Cardiac muscle cell (in vitro differentiated cells and primary cell): Measurements from ENCODE around the gene KIR2DL1. TPM values are rescaled to one million over a fixed set of nuclear protein-coding genes. Genes with fewer than 3 reads are reported as not detected.
"Not testable (repeated sequence)": the region's sequence is repeated elsewhere in the genome, so short reads cannot be mapped to it uniquely, and the experiment has no call there.

Source experiments
- DNase-seq, 2 donors: peaks; one replicate each; pipeline versions ENCODE4 v3.0.0 to v3.0.0-alpha.2; 2010 to 2017; ENCODE audit warnings: low read depth in 1 of 2, low spot score in 1 of 2
- H3K27ac ChIP-seq: fragments of 200-600 bp; sonication (generic); 2 replicates; pipeline ENCODE4 v1.5.1; 2016
- H3K27me3 ChIP-seq: fragments of 200-600 bp; sonication (generic); 2 replicates; pipeline ENCODE4 v1.6.0; 2016; ENCODE audit warnings: control low read depth
- H3K36me3 ChIP-seq: fragments of 200-600 bp; sonication (generic); 2 replicates; pipeline ENCODE4 v1.5.1; 2016; ENCODE audit warnings: control low read depth
- H3K4me1 ChIP-seq: fragments of 200-600 bp; sonication (generic); 2 replicates; pipeline ENCODE4 v1.8.1; 2017; ENCODE audit warnings: low read depth, mild to moderate bottlenecking, mixed run types
- H3K4me3 ChIP-seq: fragments of 200-600 bp; sonication (generic); 2 replicates; pipeline ENCODE4 v1.5.1; 2016; ENCODE audit warnings: mild to moderate bottlenecking
- H3K9me3 ChIP-seq: fragments of 200-600 bp; sonication (generic); 2 replicates; pipeline ENCODE4 v1.5.1; 2017; ENCODE audit warnings: low read depth, mild to moderate bottlenecking, control low read depth
- CTCF ChIP-seq: IDR thresholded peaks from 2 replicates; pipeline ENCODE4 v1.5.1; 2012; ENCODE audit warnings: low read depth, mild to moderate bottlenecking, low read length
- polyA plus RNA-seq: library from polyadenylated mRNA; unstranded; fragments of >200 nt; fragmentation: Nextera tagmentation; extraction: Ambion mirVana; gene quantifications from 2 replicates; pipeline ENCODE4 v1.2.1, GENCODE V29; 2016
- total RNA-seq: library from RNA; depleted of rRNA; stranded (reverse); fragments of >200 nt; gene quantifications from 2 replicates; pipeline ENCODE4 v1.2.3, GENCODE V29; 2016

Gene KIR2DL1
- not detected in 2 replicates for total RNA-seq
- polyA plus RNA-seq: not detected in 2 replicates

GRCh38 chr19:54769646-54770045 lies at the start of gene KIR2DL1:
Gene KIR2DL1 (plus strand): TSS chr19:54769793. CDS start chr19:54769851, 58 bp downstream.
- not testable (repeated sequence) for H3K36me3 ChIP-seq, H3K9me3 ChIP-seq, H3K4me3 ChIP-seq, DNase-seq, H3K27ac ChIP-seq, H3K4me1 ChIP-seq, H3K27me3 ChIP-seq

- DNase-seq: no peak
- H3K36me3 ChIP-seq: no peaks in the 10 kb centered on the region
- H3K27me3 ChIP-seq: no peaks in the 10 kb centered on the region
- TF ChIP-seq CTCF: no peak
- H3K27ac ChIP-seq: no peak within 1 kb of the TSS
- no peak within 1 kb of the TSS for H3K4me3 ChIP-seq
- no peaks in the 10 kb centered on the region for H3K9me3 ChIP-seq
- H3K4me1 ChIP-seq: no peaks in the 10 kb centered on the region
Measured at GRCh38 chr19:54724142-54724541, 45.5 kb upstream of the KIR2DL1 start, which contains the start of gene KIR3DL3. Gene KIR3DL3 (plus strand): TSS chr19:54724442. CDS start chr19:54724497, 55 bp downstream.

GRCh38 chr19:54724644-54725043 lies 44.9 kb upstream of the KIR2DL1 start:
- Histone ChIP-seq H3K9me3 (no peaks in the 10 kb centered on the region), H3K4me1 (no peaks in the 10 kb centered on the region), H3K36me3 (no peaks in the 10 kb centered on the region), H3K27ac (no peak overlapping the region), H3K27me3 (no peaks in the 10 kb centered on the region), H3K4me3 (no peak overlapping the region)
- no peak for DNase-seq
- TF ChIP-seq CTCF: no peak

GRCh38 chr19:54725321-54725720 lies 44.3 kb upstream of the KIR2DL1 start:
- no peak for TF ChIP-seq CTCF
- no peaks in the 10 kb centered on the region for H3K36me3 ChIP-seq
- no peak overlapping the region for H3K27ac ChIP-seq
- no peaks in the 10 kb centered on the region for H3K4me1 ChIP-seq
- H3K27me3 ChIP-seq: no peaks in the 10 kb centered on the region
- H3K9me3 ChIP-seq: no peaks in the 10 kb centered on the region
- no peak for DNase-seq
- H3K4me3 ChIP-seq: no peak overlapping the region

- TF ChIP-seq CTCF: no peak
- H3K27me3 ChIP-seq: no peaks in the 10 kb centered on the region
- H3K9me3 ChIP-seq: no peaks in the 10 kb centered on the region
- H3K4me3 ChIP-seq: no peak overlapping the region
- DNase-seq: no peak
- H3K4me1 ChIP-seq: no peaks in the 10 kb centered on the region
- H3K27ac ChIP-seq: no peak overlapping the region
- H3K36me3 ChIP-seq: no peaks in the 10 kb centered on the region
Measured at GRCh38 chr19:54727562-54727961, 42.0 kb upstream of the KIR2DL1 start.

GRCh38 chr19:54728167-54728566 lies 41.4 kb upstream of the KIR2DL1 start:
- no peak for TF ChIP-seq CTCF
- H3K4me1 ChIP-seq: no peaks in the 10 kb centered on the region
- no peaks in the 10 kb centered on the region for H3K9me3 ChIP-seq
- H3K4me3 ChIP-seq: no peak overlapping the region
- DNase-seq: no peak
- no peaks in the 10 kb centered on the region for H3K36me3 ChIP-seq
- no peaks in the 10 kb centered on the region for H3K27me3 ChIP-seq
- H3K27ac ChIP-seq: no peak overlapping the region
